Fibroblast of lung (primary cell): ENCODE data around the gene TAX1BP1.

Experiments
- EZH2 ChIP-seq: IDR thresholded peaks from 2 replicates; pipeline ENCODE4 v1.5.1; 2012; ENCODE audit warnings: low read length, control low read depth, mild to moderate bottlenecking; ENCODE audit errors: missing control alignments
- TF ChIP-seq, protein P1 (sequence below), 2 donors: IDR thresholded peaks in 1 of 2; conservative IDR thresholded peaks in 1 of 2; 1 replicate in 1 of 2; 2 replicates in 1 of 2; pipeline ENCODE4 v1.5.1; 2011 to 2012; ENCODE audit warnings: low read length in 2 of 2, control low read depth in 1 of 2, inconsistent platforms in 1 of 2, low read depth in 1 of 2, mild to moderate bottlenecking in 1 of 2

GRCh38 chr7:27850531-27850930 lies 110.6 kb downstream of the TAX1BP1 start:
- TF ChIP-seq, protein P1, sequence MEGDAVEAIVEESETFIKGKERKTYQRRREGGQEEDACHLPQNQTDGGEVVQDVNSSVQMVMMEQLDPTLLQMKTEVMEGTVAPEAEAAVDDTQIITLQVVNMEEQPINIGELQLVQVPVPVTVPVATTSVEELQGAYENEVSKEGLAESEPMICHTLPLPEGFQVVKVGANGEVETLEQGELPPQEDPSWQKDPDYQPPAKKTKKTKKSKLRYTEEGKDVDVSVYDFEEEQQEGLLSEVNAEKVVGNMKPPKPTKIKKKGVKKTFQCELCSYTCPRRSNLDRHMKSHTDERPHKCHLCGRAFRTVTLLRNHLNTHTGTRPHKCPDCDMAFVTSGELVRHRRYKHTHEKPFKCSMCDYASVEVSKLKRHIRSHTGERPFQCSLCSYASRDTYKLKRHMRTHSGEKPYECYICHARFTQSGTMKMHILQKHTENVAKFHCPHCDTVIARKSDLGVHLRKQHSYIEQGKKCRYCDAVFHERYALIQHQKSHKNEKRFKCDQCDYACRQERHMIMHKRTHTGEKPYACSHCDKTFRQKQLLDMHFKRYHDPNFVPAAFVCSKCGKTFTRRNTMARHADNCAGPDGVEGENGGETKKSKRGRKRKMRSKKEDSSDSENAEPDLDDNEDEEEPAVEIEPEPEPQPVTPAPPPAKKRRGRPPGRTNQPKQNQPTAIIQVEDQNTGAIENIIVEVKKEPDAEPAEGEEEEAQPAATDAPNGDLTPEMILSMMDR (conservative IDR thresholded peaks at IDR 0.05 in 1 of 2, IDR thresholded peaks at IDR 0.05 in 1 of 2; ENCODE audit: low read depth in 1 of 2, low read length in 2 of 2): no peak
- no peak for TF ChIP-seq EZH2
